NCI-H2107 (cell line): Measurements from ENCODE around the gene NACC2.

Source experiments
- DNase-seq: peaks from one replicate; lab custom pipeline; 2025; lab: John Stamatoyannopoulos, UW

NACC2 gene

DNA sequence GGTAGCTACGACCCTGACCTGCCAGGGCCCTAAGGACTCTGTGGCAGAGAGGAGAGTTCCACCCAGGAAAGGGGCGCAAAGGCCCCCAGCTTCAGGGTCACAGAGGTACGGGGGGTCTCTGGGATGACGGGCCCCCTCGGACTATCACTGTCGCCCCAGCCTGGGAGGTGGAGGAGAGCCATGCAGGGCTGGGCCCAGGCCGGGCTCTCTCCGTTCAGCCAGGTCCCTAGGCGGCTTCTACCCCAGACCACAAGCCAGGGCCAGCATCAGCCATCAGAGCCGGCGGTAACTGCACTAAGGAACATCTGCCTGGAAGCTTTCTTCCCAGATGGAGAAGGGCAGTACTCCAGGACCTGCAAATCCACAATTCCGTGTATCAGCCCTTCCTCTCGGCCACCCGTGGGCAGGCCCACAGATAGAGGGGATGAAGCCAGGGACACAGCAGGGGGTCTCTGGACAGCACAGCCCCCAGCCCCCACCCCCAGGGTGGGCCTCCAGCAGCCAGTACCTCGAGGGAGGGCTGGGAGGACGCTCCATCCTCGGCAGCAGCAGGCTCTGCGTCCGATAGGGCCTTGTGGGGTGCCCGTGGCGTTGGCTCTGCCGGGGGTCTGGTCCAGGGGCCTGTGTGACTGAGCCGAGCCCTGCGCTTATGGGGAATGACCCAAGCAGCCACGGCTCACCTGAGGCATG is 38.4 kb downstream of the NACC2 start:
- no peak for DNase-seq

DNA sequence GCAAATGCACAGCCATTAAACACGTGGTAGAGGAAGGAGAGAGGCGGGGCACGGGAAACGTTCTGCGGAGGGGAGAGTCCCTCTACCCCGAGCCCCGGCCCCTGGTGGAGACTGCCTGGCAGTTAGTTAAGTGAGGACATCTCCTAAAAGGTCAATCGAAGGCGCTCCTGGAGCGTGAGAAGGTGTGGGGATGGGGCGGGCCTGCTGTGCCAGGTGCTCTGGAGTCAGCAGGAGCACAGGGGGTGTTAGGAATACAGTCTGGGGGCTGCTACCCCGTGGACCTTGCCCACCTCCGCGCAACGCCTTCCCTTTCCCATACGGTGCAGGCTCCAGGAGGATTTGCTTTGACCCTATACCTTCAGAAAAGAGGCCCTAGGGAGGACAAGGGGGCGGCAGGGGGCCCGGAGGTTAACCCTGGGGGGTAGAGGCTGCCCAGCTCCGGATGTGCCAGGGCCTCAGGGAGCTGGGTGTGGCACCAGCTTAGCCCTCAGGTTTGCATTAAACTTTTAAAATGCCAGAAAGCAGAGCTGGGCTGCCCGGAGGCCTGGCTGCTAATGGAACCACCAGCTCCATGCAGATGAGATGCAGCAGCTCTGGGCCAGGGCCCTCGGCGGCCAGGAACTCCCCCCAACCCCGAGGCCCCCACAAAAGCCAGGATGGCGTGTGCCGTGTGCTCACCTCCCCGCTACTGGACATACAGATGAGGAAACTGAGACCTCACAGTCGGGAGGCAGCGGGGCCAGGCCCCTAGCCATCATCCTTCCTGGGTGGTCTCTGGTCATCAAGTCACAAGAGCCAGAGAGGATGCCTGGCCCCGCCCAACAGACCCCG is 39.2 kb downstream of the NACC2 start:
- DNase-seq, result no peak

DNA sequence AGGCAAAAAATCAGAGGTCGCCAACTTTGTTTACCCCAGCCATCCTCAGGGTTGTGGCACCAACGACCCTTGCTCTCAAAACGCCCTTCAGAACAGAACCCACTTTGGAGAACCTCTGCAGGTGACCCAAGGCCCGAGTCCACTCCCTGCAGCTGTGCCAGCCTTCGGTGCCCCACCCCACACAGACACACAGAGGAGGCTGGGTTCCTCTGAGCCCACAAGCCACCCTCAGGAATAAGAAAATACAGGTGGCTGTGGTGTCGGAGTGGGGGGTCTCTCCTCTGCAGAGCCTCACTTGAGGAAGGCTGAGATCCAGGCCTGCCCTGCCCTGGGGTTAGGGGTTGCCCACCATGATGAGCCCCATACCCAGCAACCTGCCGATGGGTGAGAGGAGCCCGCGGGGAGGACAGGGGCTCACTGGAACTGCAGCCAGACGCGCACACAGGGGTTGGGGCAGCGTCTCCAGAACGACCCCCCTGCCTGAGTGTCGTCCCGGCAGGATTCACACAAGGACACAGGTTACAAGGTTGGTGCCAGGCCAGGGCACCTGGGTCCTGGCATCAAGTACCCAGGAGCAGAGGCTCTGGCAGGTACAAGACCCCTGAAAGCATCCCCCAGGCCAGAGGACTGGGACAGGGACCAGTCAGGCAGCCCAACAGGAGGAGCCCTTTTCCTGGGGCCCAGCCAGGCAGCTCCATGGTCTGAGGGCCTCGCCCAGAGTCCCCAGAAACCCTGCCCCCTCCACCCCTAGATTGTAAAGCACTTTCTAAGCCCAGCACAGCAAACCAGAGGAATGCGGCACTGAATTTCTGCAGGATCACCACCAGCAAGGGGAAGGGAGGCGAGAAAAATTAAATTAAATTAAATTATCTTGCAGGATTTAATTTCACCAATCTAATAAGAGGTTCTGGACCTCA is 40.0 kb downstream of the NACC2 start:
- DNase-seq, result no peak

DNA sequence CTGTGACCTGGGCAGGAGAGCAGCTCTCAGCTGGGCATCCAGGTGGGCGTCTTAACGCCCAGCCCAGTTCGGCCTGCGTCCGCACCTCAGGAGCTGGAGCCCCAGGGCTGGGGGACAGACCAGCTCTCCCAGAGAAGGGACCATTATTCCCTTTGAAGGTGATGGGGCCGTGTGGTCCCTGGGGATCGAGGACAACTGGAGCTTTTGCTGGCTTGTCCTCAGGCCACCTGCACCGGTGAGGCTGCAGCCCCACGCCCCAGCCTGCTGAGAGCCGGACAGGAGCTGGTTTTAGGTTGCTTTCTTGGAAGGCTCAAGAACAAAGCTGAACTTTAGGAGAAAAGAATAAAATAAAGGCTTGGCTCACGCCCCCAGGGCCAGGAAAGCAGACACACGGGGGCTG is 40.9 kb downstream of the NACC2 start:
- no peak for DNase-seq

DNA sequence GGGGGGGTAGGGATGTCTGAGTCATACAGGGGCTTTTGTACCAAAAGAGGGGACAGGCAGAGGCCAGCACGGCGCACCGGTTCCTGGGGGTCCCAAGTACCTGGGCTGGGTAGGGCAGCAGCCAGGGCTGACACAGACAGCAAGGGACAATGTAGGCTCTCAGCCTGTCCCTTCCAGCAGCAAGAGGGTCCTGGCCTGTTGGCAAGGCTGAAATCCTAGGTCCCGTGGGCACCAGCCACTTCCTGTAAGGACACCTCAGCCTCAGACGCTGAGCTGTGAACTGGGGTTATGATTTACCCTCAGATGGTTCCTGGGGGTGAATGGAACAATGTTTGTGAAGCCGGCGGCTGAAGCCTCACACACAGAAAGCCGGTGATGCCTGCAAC is 41.3 kb downstream of the NACC2 start:
- no peak for DNase-seq

DNA sequence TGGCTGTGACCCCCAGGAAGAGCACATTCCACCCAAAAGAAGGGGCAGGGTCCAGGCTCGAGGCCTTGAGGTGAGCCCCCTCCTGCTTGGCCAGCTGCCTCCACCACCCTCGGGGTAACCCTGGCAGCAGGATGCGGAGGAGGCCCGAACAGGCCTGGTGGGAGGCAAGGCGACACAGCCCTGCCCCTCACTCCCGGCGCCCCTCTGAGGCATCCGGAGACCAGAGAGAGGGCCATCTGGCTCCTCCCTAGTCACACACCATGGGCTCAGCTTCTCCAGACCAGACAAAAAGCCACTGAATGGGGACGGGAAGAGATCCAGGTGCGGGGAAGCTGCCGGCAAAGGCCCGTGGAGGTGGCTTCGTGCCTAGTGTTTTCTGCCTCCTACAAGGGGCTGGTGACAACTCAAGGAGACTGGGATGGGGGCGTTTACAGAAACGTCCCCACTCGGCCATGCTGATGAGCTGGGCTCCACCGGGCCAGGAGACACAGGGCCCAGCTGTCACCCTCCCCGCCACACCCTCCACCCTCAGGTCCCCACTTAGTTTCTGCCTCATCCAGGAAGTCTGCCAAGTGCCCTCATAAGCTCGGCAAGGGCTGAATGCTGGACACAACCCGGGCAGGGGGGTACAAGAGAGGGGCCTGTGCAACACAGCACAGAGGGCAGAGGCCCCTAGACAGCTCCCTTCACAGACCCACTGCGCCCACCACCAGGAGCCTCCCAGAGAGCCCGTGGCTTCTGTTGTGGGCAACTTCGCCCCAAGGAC is 41.9 kb downstream of the NACC2 start:
- DNase-seq, result no peak

DNA sequence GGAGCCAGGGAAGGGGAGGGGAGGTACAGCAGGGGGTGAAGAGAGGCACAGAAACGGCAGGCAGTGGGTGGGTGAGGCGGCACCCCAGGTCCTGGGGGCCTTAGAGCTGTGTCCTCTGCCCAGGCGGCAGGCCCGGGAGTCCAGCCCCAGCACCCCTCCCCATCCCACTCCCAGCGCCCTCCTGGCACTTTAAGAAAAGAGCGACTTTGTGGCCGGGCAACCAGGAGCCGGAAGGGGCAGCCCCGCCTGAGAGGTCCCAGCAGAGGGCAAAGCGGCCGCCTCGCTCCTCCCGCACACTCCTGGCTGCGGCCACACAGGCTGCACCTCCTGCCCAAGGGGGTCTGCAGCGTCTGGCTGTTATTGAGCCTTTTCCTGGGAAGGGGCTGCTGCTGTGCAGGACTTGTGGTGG is 42.6 kb downstream of the NACC2 start:
- no peak for DNase-seq

DNA sequence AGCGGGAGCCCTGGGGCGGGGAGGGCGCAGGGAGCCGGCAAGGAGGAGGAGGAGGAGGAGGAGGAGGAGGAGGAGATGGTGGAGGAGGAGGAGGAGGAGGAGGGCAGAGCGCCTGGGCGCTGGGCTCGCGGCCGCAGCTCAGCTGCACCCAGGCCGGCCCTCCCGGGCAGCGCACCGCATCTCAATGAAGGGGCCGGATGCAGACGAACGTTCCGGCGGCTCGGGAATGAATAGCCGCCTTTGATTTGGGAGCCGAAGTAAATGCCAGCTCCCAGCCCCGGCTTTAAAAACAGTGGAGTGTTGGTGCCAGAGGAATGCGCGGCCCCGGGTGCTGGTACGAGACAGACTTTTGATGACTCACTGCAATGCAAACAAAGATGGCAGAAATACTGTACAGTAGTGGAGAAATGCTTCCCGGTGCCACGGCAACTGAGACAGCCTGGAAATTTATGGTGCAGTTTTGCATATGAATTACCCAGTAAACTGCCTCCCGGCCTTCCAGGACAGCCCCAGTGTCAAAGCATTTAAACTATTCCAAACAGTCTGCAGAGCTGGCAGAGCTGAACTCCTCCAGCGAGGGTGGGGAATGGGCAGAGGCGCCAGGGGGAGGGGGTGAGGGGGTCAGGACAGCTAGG is 43.1 kb downstream of the NACC2 start:
- peak; percentile 89 for DNase-seq

DNA sequence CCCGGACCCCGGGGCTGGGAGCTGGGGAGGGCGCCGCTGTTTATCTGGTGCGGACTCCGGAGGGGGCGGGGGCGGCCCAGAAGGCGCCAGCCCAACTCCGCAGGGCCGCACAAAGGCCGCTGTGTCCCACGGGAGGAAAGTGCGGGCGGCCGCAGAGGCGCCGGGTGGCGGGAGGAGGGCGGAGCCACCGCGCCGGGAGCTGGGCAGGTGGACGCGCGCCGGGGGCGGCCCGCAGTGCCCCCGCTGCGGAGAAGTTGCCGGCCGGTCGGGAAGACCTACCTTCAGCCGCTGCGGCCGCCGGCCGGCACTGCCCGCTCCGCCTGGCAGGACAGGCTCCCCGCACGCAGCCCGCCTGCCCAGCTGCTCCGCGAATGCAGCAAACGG is 43.6 kb downstream of the NACC2 start:
- DNase-seq, result no peak

DNA sequence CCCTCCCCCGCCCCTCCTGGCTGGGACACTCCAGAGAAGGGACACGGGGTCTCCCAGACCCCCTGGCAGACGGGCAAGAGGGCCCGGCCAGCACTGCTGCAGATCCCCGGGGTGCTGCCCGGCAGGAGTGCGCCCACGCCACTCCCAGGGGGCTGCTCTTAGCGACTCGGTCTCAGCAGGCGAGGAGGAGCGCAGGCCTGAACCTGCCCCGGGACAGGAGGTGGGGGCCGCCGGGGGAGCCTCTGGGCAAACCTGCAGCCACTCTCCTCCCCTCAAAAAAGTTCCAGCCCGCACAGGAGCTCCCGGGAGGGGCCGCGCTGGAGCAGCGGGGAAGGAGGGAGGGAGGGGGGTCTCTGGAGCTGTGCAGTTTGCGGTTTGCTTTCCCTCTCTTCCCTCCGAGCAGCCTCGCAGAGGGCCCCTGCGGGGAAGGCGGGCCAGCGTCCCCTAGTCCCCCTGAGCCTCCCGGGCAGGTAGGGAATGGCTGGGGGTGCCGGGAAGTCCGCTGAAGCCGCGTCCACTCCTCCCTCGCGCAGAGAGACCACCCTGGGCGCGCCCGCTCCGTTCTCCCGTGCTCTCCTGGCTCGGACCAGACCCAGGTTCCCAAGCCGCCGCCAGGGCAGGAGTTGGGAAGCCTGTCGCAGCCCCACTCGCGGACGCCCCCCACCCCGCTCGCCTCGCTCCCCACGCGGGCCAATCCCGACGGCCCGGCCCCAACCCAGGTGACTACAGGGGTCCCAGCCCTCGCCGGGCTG is 44.2 kb downstream of the NACC2 start:
- DNase-seq, result no peak

DNA sequence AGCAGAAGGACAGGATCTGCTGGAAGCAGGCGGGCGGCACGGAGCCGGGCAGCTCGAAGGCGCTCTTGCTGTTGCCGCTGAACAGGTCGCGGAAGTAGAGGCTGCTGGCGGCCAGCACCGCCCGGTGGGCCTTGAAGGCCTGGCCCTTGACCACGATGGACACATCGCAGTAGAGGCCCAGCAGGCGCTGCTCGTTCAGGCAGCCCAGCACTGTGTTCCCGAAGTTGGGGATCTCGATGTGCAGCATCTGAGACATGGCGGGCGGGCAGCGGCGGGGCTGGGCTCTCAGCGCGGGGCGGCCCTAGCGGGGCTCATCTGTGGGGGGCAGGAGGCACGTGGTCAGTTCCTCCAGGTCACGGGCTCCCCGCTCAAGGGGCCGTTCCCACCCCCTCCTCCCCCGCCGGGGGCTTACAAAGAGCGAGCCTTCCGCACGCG is 44.8 kb downstream of the NACC2 start:
- no peak for DNase-seq

DNA sequence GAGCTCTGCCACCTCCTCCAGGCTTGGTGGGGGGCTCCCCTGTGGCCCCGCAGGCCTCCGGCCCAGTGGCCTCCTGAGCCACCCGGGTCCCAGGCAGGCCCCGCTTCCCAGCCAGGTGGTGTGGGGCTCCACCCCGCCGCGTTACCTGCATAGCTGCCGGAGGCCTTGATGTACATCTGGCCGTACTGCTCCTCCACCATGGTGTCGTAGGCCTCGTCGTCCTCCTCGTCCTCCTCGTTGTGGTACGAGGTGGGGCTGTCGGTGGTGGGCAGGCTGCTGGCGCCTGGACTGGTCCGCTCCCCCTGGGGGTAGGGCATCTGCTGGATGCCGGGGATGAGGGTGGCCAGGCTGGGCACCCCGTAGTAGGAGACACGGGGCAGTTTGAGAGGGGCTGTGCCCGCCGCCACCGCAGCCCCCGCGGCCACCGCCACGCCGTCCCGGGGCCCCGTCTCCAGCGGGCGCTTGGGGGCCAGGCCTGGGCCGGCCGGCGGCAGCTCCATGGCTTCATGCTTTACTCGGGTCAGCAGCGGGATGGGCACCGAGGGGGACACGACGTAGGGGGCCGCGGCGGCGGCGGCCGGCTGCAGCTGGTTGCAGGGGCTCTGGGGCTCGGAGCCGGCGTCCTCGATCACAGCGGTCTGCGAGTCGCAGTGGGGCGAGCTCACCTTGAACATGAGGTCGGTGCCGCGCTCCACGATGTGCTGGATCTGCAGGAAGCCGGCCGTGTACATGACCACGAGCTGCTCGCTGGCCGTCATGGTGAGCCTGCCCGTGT is 45.4 kb downstream of the NACC2 start:
- no peak for DNase-seq

DNA sequence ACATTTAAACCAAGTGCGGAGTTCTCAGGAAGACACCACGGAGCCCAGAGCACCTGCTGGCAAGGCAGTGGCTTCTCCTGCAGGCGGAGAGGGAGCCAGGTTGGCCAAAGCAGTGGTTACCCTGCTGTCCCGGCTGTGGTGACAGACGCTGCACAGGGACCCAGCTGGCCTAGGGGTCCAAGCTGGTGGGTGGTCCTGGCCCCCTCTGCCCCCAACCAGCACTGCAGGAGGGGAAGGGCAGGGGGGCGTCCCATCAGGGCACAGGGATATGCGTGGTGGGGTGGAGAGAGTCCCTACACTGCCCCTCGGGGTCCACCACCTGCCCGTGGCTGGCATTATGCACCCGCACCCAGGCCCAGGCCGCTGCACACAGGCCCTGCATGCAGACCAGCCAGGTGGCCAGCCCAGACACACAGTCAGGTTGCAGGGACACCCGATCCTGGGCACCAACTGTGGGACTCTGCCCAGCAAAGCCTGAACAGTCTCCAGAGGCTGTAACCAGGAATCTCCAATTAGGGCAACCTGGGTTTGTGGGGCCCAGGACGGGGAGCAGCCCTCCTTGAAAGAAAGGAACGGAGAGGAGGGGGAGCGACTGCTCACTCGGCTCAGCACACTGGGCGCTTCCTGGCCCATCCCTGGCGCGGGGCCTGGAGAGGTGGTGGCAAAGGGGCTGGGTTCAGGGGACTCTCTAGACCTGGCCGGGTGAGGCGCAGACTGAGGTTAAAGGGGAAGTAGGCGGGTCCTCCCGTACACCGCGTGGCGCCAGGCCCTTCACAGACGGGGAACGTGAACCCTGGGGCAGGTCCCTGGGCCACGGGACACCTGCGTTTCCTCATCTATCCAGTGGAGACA is 46.3 kb downstream of the NACC2 start:
- DNase-seq, result no peak

DNA sequence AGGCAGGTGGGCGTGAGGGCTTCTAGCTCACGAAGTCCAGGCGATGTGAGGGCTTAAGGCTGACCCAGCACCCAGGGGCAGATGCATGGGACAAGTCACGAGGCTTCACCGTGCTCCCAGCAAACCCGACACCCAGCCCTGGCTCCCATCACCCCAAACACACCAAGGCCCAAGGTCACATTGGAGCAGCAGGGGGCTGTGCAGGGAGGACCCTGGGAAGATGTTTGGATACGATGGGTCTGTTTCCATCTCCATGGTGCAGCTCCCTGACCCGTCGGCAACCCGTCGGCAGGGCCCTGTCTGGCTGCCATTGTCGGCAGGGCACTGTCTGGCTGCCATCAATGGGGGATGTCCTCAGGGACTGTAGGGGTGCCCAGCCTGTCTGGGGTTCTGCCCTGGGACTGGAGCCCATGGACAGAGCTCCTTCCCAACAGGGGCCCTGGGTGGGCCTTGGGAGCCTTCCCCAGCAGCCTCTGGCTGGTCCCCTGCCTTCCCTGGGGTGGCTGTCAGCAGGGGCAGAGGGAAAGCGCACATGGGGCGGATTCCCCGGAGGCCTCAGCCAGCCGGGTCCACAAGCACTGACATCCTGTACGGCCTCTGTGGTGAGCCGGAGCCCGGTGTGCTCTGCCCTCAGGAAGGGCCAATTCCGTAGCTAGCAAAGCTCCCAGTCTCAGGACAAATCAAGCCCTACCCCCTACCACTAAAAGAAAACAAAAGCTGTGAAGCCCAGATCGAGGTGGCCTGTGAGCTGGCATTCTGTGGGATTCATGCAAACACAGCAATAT is 47.1 kb downstream of the NACC2 start:
- DNase-seq, result no peak

DNA sequence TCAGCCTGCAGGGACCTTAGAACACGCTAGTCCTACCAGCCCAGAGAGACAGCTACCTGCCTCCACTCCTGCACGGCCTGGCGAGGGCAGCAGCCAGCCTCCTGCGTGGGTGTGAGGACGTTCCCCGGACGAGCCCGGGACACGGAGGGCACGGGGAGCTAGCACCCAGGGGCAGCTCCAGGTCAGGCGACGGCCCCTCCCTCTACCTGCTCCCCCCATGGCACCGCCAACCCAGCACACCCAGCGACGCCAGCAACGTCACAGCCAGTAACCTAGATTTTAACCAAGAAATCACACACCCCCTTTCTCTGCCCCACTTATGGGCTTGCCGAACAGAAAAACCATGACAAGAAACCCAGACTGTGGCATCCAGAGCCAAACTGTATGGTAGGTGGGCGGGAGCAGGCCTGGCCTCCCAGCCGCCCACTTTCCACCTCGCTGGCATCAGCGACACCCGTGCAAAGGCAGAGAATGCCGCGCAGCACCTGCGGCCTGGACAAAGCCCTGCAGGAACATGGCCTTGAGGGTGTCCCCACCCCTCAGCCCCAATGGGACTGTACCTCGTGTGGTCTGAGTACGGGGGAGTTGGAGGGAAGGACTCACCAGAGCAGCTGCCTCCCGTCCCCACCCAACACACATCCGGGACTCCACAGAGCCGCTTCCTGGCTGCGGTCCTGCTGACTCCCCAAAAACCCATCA is 47.9 kb downstream of the NACC2 start:
- no peak for DNase-seq

DNA sequence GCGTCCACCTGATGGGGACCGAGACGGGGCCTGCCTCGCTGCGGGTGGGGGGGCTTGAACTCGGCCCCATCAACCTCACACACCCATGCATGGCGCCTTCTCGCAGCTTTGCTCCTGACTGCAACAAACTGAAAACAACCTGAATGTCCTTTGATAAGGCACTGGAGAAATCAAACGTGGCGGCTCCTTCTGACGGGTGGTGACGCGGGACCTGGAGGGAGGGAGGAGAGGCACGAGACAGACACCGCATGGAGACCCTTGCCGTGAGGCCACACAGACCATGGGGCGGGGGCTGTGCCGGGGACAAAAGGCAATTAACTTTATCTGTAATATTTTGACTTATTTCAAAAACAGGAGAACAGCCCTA is 48.6 kb downstream of the NACC2 start:
- no peak for DNase-seq
